HepG2 (cell line): Measurements from ENCODE around the gene MAPK12. TPM values are rescaled to one million over a fixed set of nuclear protein-coding genes. Genes with fewer than 3 reads are reported as not detected.

Experiments
- ARID5B ChIP-seq: IDR thresholded peaks from 2 replicates; pipeline ENCODE4 v1.4.0; 2020; ENCODE audit warnings: mild to moderate bottlenecking, missing genetic modification reagents
- GZF1 ChIP-seq: sonication (generic); formaldehyde crosslinking; IDR thresholded peaks from 2 replicates; pipeline ENCODE4 v1.5.1; 2020; ENCODE audit warnings: mild to moderate bottlenecking, missing genetic modification reagents
- MZF1 ChIP-seq: sonication (generic); formaldehyde crosslinking; IDR thresholded peaks from 2 replicates; pipeline ENCODE4 v1.8.1; 2023; ENCODE audit warnings: mild to moderate bottlenecking, missing genetic modification reagents, borderline replicate concordance
- NCOR1 ChIP-seq: fragments of 200-600 bp; sonication (generic); IDR thresholded peaks from 2 replicates; pipeline ENCODE4 v1.7.0; 2017; ENCODE audit warnings: antibody characterized with exemption, low read length, borderline replicate concordance
- PHF21A ChIP-seq: sonication (generic); formaldehyde crosslinking; IDR thresholded peaks from 2 replicates; pipeline ENCODE4 v1.5.0; 2020; ENCODE audit warnings: mild to moderate bottlenecking, missing genetic modification reagents
- PREB ChIP-seq: sonication (generic); formaldehyde crosslinking; IDR thresholded peaks from 2 replicates; pipeline ENCODE4 v1.4.0; 2020; ENCODE audit warnings: missing genetic modification reagents
- RAD51 ChIP-seq: fragments of 450-650 bp; IDR thresholded peaks from 2 replicates; pipeline ENCODE4 v1.6.1; 2016; ENCODE audit warnings: borderline replicate concordance
- RBFOX2 ChIP-seq: fragments of 200-400 bp; formaldehyde crosslinking; IDR thresholded peaks from 2 replicates; pipeline ENCODE4 v1.6.1; 2017; ENCODE audit warnings: low read depth, mild to moderate bottlenecking, low read length
- SOX6 ChIP-seq, 2 experiments: fragments of 450-650 bp in 1 of 2; sonication (generic) in 1 of 2; formaldehyde crosslinking in 1 of 2; IDR thresholded peaks; 2 replicates each; pipeline versions ENCODE4 v1.4.0 to v1.6.1; 2017 to 2020; ENCODE audit warnings: antibody characterized with exemption in 1 of 2, mild to moderate bottlenecking in 1 of 2, missing genetic modification reagents in 1 of 2
- TOPORS ChIP-seq: sonication (generic); formaldehyde crosslinking; IDR thresholded peaks from 2 replicates; pipeline ENCODE4 v1.8.0; 2023; ENCODE audit warnings: mild to moderate bottlenecking, missing genetic modification reagents
- ZBTB40 ChIP-seq, 2 experiments: fragments of 450-650 bp in 1 of 2; sonication (generic) in 1 of 2; formaldehyde crosslinking in 1 of 2; IDR thresholded peaks; 2 replicates each; pipeline versions ENCODE4 v1.6.1 to v1.8.0; 2016 to 2022; ENCODE audit warnings: antibody characterized with exemption in 1 of 2, mild to moderate bottlenecking in 1 of 2, missing genetic modification reagents in 1 of 2
- ZNF460 ChIP-seq: sonication (generic); formaldehyde crosslinking; IDR thresholded peaks from 2 replicates; pipeline ENCODE4 v1.5.1; 2020; ENCODE audit warnings: missing genetic modification reagents, mild to moderate bottlenecking, borderline replicate concordance
- ZNF773 ChIP-seq: sonication (generic); formaldehyde crosslinking; IDR thresholded peaks from 2 replicates; pipeline ENCODE4 v1.4.0; 2020; ENCODE audit warnings: missing genetic modification reagents, borderline replicate concordance
- ZSCAN30 ChIP-seq: sonication (generic); formaldehyde crosslinking; IDR thresholded peaks from 2 replicates; pipeline ENCODE4 v1.5.0; 2020; ENCODE audit warnings: mild to moderate bottlenecking, missing genetic modification reagents
- polyA plus RNA-seq, 8 experiments: library from polyadenylated mRNA; depleted of rRNA in 3 of 8; stranded (reverse) in 7 of 8; unstranded in 1 of 8; fragments of >200 nt; fragmentation: Illumina TruSeq in 4 of 8; extraction: Trizol in 4 of 8; gene quantifications; 2 replicates each; pipeline versions ENCODE4 v1.2.1 to v1.2.3, GENCODE V29; 2011 to 2016; ENCODE audit warnings: low read depth in 4 of 8, missing spikeins in 1 of 8, mixed read lengths in 1 of 8; ENCODE audit not compliant: insufficient read depth in 1 of 8
- total RNA-seq, 5 experiments: library from RNA; depleted of rRNA; stranded (reverse); fragments of >200 nt; fragmentation: Illumina TruSeq; extraction: Trizol; gene quantifications; 2 replicates each; pipeline ENCODE4 v1.2.3, GENCODE V29; 2016; ENCODE audit warnings: low read depth in 1 of 5

MAPK12 gene
- total and polyA plus RNA-seq, 2 of the 13 experiments (the other 11 are each of a cell fraction or from before 2014, with no cell fraction given), result 22.2 to 23.3 TPM

GRCh38 chr22:50304528-50305392, 43.3 kb upstream of the MAPK12 start (continued):
- TF ChIP-seq ZNF773 (CRISPR knock-in tag) (no peak), RAD51 (no peak), SOX6 (IDR thresholded peaks at IDR 0.05) (no peak), SOX6 (CRISPR knock-in tag; IDR thresholded peaks at IDR 0.05) (0 out of 2 replicates have a peak, but pooled peaks have one; percentile 15), GZF1 (CRISPR knock-in tag) (no peak), ZSCAN30 (CRISPR knock-in tag) (no peak), ZNF460 (CRISPR knock-in tag) (no peak), ARID5B (CRISPR knock-in tag) (no peak), NCOR1 (no peak), RBFOX2 (peak; percentile 42; the same call in 1 of the 2 replicates), ZBTB40 (IDR thresholded peaks at IDR 0.05) (no peak), ZBTB40 (CRISPR knock-in tag; IDR thresholded peaks at IDR 0.05) (no peak), MZF1 (no peak), PHF21A (CRISPR knock-in tag) (no peak), TOPORS (CRISPR knock-in tag) (no peak), PREB (no peak)
